Nephron progenitor cell (in vitro differentiated cells): ENCODE data around the gene CFAP77.

Experiments used
- DNase-seq: peaks from one replicate; pipeline ENCODE4 v3.0.0; 2021
- H3K27ac Mint-ChIP-seq: 2 replicates; pipeline ENCODE4 v1.8.0; 2021; ENCODE audit warnings: mild to moderate bottlenecking, moderate library complexity, mixed read lengths
- H3K27me3 Mint-ChIP-seq: 2 replicates; pipeline ENCODE4 v1.8.0; 2021; ENCODE audit warnings: mild to moderate bottlenecking, low read depth, mixed read lengths; ENCODE audit not compliant: poor library complexity
- H3K36me3 Mint-ChIP-seq: 2 replicates; pipeline ENCODE4 v1.8.0; 2021; ENCODE audit warnings: low read depth, mixed read lengths
- H3K4me1 Mint-ChIP-seq: 2 replicates; pipeline ENCODE4 v1.8.0; 2021; ENCODE audit warnings: mixed read lengths
- H3K4me3 Mint-ChIP-seq: 2 replicates; pipeline ENCODE4 v1.8.0; 2021; ENCODE audit warnings: mild to moderate bottlenecking, moderate library complexity, mixed read lengths
- H3K9me3 Mint-ChIP-seq: 2 replicates; pipeline ENCODE4 v1.8.0; 2021; ENCODE audit warnings: mild to moderate bottlenecking, moderate library complexity, mixed read lengths
- CTCF ChIP-seq: fragments of 200-600 bp; sonication (generic); IDR thresholded peaks from 2 replicates; pipeline ENCODE4 v1.5.0; 2021; ENCODE audit warnings: antibody characterized with exemption

The CFAP77 gene

GRCh38 chr9:132590037-132590317 lies 180.0 kb downstream of the CFAP77 start:
- TF ChIP-seq CTCF, result no peak
- Mint-ChIP-seq H3K27ac (no peak overlapping the region), H3K4me1 (peaks cover 18% of the 10 kb centered on the region), H3K9me3 (no peaks in the 10 kb centered on the region), H3K36me3 (peaks cover 18% of the 10 kb centered on the region), H3K27me3 (peaks cover 86% of the 10 kb centered on the region), H3K4me3 (no peak overlapping the region)
- DNase-seq, result no peak

- peaks cover 19% of the 10 kb centered on the region for H3K36me3 Mint-ChIP-seq
- no peaks in the 10 kb centered on the region for H3K9me3 Mint-ChIP-seq
- no peak for TF ChIP-seq CTCF
- peaks cover 18% of the 10 kb centered on the region for H3K4me1 Mint-ChIP-seq
- peak; percentile 41 for DNase-seq
- H3K4me3 Mint-ChIP-seq, result no peak overlapping the region
- peaks cover 80% of the 10 kb centered on the region for H3K27me3 Mint-ChIP-seq
- no peak overlapping the region for H3K27ac Mint-ChIP-seq
Measured at GRCh38 chr9:132590318-132591182, 180.5 kb downstream of the CFAP77 start.

GRCh38 chr9:132591244-132591643 lies 181.2 kb downstream of the CFAP77 start:
- H3K4me1 Mint-ChIP-seq, result peaks cover 18% of the 10 kb centered on the region
- no peaks in the 10 kb centered on the region for H3K9me3 Mint-ChIP-seq
- H3K27me3 Mint-ChIP-seq, result peaks cover 73% of the 10 kb centered on the region
- peaks cover 26% of the 10 kb centered on the region for H3K36me3 Mint-ChIP-seq
- no peak overlapping the region for H3K4me3 Mint-ChIP-seq
- no peak for TF ChIP-seq CTCF
- no peak for DNase-seq
- no peak overlapping the region for H3K27ac Mint-ChIP-seq

- no peaks in the 10 kb centered on the region for H3K9me3 Mint-ChIP-seq
- H3K27me3 Mint-ChIP-seq, result peaks cover 67% of the 10 kb centered on the region
- no peak for TF ChIP-seq CTCF
- peaks cover 30% of the 10 kb centered on the region for H3K36me3 Mint-ChIP-seq
- DNase-seq, result no peak
- H3K4me3 Mint-ChIP-seq, result no peak overlapping the region
- H3K27ac Mint-ChIP-seq, result no peak overlapping the region
- H3K4me1 Mint-ChIP-seq, result peaks cover 18% of the 10 kb centered on the region
Measured at GRCh38 chr9:132591751-132592314, 181.8 kb downstream of the CFAP77 start.

GRCh38 chr9:132592451-132592850 lies 182.4 kb downstream of the CFAP77 start:
- Mint-ChIP-seq H3K36me3 (peaks cover 30% of the 10 kb centered on the region), H3K9me3 (no peaks in the 10 kb centered on the region), H3K27ac (no peak overlapping the region), H3K4me3 (no peak overlapping the region), H3K27me3 (peaks cover 61% of the 10 kb centered on the region), H3K4me1 (peaks cover 18% of the 10 kb centered on the region)
- no peak for DNase-seq
- TF ChIP-seq CTCF, result no peak

GRCh38 chr9:132594412-132594811 lies 184.4 kb downstream of the CFAP77 start:
- DNase-seq, result no peak
- Mint-ChIP-seq H3K4me1 (peaks cover 18% of the 10 kb centered on the region), H3K4me3 (no peak overlapping the region), H3K27me3 (peaks cover 44% of the 10 kb centered on the region), H3K27ac (no peak overlapping the region), H3K36me3 (peaks cover 41% of the 10 kb centered on the region), H3K9me3 (no peaks in the 10 kb centered on the region)
- TF ChIP-seq CTCF, result no peak
